Body of pancreas (tissue), 4 donors: ENCODE measurements around the gene GUCY2D.

ENCODE experiments used
- POLR2A ChIP-seq, 3 donors: fragments of 450-650 bp; IDR thresholded peaks; one replicate each; pipeline ENCODE4 v1.6.1; 2016; ENCODE audit warnings: antibody characterized with exemption in 3 of 3, mild to moderate bottlenecking in 2 of 3
- TF ChIP-seq, protein P1 (sequence below), 7 experiments: fragments of 450-650 bp in 4 of 7; fragments of 200-600 bp in 3 of 7; sonication (generic) in 3 of 7; IDR thresholded peaks; one replicate each; pipeline ENCODE4 v1.5.1; 2016 to 2019; ENCODE audit warnings: antibody characterized with exemption in 7 of 7

DNA sequence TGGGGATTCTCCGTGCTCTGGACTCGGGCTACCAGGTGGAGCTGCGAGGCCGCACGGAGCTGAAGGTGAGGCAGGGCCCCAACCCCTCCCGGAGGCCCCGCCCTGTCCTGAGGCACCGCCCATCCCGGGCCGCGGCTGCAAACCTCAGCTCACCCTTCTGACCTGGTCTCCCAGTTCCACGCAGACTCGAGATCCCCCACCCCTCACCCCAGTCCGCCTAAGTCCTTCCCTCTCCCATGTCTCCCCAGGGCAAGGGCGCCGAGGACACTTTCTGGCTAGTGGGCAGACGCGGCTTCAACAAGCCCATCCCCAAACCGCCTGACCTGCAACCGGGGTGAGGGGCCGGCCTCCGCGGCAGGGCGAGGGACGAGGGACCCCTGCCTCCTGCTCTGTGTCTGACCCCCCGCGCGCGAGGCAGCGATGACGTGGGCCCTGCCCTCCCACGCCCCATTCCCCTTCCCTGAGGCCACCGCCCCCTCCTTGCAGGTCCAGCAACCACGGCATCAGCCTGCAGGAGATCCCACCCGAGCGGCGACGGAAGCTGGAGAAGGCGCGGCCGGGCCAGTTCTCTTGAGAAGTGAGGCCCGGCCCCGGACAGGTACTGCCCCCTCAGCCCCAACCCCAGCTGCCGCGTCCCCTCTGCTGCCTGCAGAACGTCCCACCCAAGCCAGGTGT, 13.7 kb downstream of the GUCY2D start:
- TF ChIP-seq POLR2A (IDR thresholded peaks at IDR 0.05) = no peak
- TF ChIP-seq, protein P1, sequence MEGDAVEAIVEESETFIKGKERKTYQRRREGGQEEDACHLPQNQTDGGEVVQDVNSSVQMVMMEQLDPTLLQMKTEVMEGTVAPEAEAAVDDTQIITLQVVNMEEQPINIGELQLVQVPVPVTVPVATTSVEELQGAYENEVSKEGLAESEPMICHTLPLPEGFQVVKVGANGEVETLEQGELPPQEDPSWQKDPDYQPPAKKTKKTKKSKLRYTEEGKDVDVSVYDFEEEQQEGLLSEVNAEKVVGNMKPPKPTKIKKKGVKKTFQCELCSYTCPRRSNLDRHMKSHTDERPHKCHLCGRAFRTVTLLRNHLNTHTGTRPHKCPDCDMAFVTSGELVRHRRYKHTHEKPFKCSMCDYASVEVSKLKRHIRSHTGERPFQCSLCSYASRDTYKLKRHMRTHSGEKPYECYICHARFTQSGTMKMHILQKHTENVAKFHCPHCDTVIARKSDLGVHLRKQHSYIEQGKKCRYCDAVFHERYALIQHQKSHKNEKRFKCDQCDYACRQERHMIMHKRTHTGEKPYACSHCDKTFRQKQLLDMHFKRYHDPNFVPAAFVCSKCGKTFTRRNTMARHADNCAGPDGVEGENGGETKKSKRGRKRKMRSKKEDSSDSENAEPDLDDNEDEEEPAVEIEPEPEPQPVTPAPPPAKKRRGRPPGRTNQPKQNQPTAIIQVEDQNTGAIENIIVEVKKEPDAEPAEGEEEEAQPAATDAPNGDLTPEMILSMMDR (IDR thresholded peaks at IDR 0.05) = no peak
